Forelimb muscle (tissue), 1 donor: ENCODE measurements around the gene WASF2. TPM values are rescaled to one million over a fixed set of nuclear protein-coding genes. Genes with fewer than 3 reads are reported as not detected.

ENCODE experiments used
- DNase-seq: peaks from one replicate; pipeline ENCODE4 v3.0.0-alpha.2; 2013; ENCODE audit warnings: low read depth
- polyA plus RNA-seq: library from polyadenylated mRNA; unstranded; fragments of 120-200 nt; gene quantifications from one replicate; pipeline ENCODE4 v1.2.1, GENCODE V29; 2013; ENCODE audit not compliant: insufficient read length

Gene WASF2
- polyA plus RNA-seq, 1 donor: 66.3 TPM

GRCh38 chr1:27522432-27523336 is 32.7 kb upstream of the WASF2 start:
- DNase-seq: no peak

- DNase-seq: no peak
Measured at GRCh38 chr1:27521861-27522431, 32.0 kb upstream of the WASF2 start.

- no peak for DNase-seq
Measured at GRCh38 chr1:27521336-27521831, 31.4 kb upstream of the WASF2 start.

- no peak for DNase-seq
Measured at GRCh38 chr1:27520651-27521050, 30.7 kb upstream of the WASF2 start.

- DNase-seq: no peak
Measured at GRCh38 chr1:27519331-27520258, 29.6 kb upstream of the WASF2 start.

- no peak for DNase-seq
Measured at GRCh38 chr1:27518808-27519207, 28.8 kb upstream of the WASF2 start.

- DNase-seq: no peak
Measured at GRCh38 chr1:27517907-27518718, 28.1 kb upstream of the WASF2 start.

GRCh38 chr1:27517301-27517700 is 27.3 kb upstream of the WASF2 start:
- DNase-seq: no peak

GRCh38 chr1:27515626-27516025 is 25.7 kb upstream of the WASF2 start:
- DNase-seq: no peak

- DNase-seq: no peak
Measured at GRCh38 chr1:27513958-27514357, 24.0 kb upstream of the WASF2 start.

GRCh38 chr1:27513528-27513927 is 23.6 kb upstream of the WASF2 start:
- no peak for DNase-seq

- no peak for DNase-seq
Measured at GRCh38 chr1:27509127-27510080, 19.4 kb upstream of the WASF2 start.

- no peak for DNase-seq
Measured at GRCh38 chr1:27507960-27508665, 18.1 kb upstream of the WASF2 start.

- DNase-seq: no peak
Measured at GRCh38 chr1:27506703-27507102, 16.7 kb upstream of the WASF2 start.

GRCh38 chr1:27505420-27505680 is 15.4 kb upstream of the WASF2 start:
- DNase-seq: no peak

GRCh38 chr1:27504588-27505419 is 14.8 kb upstream of the WASF2 start:
- peak; percentile 83 for DNase-seq

- DNase-seq: peak; percentile 91
Measured at GRCh38 chr1:27503844-27504587, 14.0 kb upstream of the WASF2 start.

GRCh38 chr1:27503033-27503432 is 13.1 kb upstream of the WASF2 start:
- no peak for DNase-seq
